ENCODE data around the gene ACTN4.

DNA sequence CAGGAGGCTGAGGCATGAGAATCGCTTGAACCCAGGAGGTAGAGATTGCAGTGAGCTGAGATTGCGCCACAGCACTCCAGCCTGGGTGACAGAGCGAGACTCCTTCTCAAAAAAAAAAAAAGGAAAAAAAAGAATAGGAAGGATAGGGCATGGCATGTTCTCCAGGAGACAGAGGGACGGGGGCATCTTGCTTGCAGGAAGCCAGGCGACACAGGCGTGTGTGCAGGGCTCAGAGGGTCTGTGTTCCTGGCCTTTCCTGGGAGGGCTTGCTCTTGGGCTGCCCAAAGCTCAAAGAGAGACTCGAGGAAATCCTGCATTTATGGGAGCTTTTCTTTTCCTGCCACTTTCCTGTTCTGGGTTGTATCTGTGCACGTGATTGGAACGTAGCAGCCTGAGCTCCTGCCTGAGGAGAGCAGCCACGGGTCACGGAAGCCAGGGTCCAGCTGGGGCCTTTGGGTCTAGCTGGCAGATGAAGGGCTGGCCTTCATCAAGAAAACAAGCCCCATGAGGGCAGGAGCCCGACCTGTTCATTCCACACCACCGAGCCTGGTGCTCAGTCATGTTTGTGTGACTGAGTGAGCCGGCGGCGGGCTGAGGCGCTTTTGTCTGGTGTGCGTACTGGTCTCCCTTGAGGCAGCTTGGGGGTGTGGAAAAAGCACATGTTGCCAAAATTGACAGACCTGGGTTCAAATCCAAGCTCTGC, 52.3 kb downstream of the ACTN4 start:
- TF ChIP-seq ZNF114 (CRISPR knock-in tag; IDR thresholded peaks at IDR 0.05) (no peak), EZH2 (IDR thresholded peaks at IDR 0.05; ENCODE audit: low read depth, unreplicated experiment) (no peak), POLR2AphosphoS5 (IDR thresholded peaks at IDR 0.05; ENCODE audit: low read depth) (no peak), EZH2phosphoT487 (IDR thresholded peaks at IDR 0.05; ENCODE audit: unreplicated experiment) (no peak), ZNF331 (CRISPR knock-in tag; IDR thresholded peaks at IDR 0.05; ENCODE audit: low read depth) (no peak), CREB1 (CRISPR knock-in tag; IDR thresholded peaks at IDR 0.05; ENCODE audit: low read depth) (no peak), NANOG (IDR thresholded peaks at IDR 0.05; ENCODE audit: borderline replicate concordance) (no peak)
- TF ChIP-seq, protein P1, sequence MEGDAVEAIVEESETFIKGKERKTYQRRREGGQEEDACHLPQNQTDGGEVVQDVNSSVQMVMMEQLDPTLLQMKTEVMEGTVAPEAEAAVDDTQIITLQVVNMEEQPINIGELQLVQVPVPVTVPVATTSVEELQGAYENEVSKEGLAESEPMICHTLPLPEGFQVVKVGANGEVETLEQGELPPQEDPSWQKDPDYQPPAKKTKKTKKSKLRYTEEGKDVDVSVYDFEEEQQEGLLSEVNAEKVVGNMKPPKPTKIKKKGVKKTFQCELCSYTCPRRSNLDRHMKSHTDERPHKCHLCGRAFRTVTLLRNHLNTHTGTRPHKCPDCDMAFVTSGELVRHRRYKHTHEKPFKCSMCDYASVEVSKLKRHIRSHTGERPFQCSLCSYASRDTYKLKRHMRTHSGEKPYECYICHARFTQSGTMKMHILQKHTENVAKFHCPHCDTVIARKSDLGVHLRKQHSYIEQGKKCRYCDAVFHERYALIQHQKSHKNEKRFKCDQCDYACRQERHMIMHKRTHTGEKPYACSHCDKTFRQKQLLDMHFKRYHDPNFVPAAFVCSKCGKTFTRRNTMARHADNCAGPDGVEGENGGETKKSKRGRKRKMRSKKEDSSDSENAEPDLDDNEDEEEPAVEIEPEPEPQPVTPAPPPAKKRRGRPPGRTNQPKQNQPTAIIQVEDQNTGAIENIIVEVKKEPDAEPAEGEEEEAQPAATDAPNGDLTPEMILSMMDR (conservative IDR thresholded peaks at IDR 0.05; ENCODE audit: low read depth in 2 of 2): no peak
- TF ChIP-seq, protein P2, sequence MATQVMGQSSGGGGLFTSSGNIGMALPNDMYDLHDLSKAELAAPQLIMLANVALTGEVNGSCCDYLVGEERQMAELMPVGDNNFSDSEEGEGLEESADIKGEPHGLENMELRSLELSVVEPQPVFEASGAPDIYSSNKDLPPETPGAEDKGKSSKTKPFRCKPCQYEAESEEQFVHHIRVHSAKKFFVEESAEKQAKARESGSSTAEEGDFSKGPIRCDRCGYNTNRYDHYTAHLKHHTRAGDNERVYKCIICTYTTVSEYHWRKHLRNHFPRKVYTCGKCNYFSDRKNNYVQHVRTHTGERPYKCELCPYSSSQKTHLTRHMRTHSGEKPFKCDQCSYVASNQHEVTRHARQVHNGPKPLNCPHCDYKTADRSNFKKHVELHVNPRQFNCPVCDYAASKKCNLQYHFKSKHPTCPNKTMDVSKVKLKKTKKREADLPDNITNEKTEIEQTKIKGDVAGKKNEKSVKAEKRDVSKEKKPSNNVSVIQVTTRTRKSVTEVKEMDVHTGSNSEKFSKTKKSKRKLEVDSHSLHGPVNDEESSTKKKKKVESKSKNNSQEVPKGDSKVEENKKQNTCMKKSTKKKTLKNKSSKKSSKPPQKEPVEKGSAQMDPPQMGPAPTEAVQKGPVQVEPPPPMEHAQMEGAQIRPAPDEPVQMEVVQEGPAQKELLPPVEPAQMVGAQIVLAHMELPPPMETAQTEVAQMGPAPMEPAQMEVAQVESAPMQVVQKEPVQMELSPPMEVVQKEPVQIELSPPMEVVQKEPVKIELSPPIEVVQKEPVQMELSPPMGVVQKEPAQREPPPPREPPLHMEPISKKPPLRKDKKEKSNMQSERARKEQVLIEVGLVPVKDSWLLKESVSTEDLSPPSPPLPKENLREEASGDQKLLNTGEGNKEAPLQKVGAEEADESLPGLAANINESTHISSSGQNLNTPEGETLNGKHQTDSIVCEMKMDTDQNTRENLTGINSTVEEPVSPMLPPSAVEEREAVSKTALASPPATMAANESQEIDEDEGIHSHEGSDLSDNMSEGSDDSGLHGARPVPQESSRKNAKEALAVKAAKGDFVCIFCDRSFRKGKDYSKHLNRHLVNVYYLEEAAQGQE (IDR thresholded peaks at IDR 0.05; ENCODE audit: unreplicated experiment): no peak
- TF ChIP-seq, protein P3, sequence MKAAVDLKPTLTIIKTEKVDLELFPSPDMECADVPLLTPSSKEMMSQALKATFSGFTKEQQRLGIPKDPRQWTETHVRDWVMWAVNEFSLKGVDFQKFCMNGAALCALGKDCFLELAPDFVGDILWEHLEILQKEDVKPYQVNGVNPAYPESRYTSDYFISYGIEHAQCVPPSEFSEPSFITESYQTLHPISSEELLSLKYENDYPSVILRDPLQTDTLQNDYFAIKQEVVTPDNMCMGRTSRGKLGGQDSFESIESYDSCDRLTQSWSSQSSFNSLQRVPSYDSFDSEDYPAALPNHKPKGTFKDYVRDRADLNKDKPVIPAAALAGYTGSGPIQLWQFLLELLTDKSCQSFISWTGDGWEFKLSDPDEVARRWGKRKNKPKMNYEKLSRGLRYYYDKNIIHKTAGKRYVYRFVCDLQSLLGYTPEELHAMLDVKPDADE (IDR thresholded peaks at IDR 0.05): no peak
- TF ChIP-seq, protein P4, sequence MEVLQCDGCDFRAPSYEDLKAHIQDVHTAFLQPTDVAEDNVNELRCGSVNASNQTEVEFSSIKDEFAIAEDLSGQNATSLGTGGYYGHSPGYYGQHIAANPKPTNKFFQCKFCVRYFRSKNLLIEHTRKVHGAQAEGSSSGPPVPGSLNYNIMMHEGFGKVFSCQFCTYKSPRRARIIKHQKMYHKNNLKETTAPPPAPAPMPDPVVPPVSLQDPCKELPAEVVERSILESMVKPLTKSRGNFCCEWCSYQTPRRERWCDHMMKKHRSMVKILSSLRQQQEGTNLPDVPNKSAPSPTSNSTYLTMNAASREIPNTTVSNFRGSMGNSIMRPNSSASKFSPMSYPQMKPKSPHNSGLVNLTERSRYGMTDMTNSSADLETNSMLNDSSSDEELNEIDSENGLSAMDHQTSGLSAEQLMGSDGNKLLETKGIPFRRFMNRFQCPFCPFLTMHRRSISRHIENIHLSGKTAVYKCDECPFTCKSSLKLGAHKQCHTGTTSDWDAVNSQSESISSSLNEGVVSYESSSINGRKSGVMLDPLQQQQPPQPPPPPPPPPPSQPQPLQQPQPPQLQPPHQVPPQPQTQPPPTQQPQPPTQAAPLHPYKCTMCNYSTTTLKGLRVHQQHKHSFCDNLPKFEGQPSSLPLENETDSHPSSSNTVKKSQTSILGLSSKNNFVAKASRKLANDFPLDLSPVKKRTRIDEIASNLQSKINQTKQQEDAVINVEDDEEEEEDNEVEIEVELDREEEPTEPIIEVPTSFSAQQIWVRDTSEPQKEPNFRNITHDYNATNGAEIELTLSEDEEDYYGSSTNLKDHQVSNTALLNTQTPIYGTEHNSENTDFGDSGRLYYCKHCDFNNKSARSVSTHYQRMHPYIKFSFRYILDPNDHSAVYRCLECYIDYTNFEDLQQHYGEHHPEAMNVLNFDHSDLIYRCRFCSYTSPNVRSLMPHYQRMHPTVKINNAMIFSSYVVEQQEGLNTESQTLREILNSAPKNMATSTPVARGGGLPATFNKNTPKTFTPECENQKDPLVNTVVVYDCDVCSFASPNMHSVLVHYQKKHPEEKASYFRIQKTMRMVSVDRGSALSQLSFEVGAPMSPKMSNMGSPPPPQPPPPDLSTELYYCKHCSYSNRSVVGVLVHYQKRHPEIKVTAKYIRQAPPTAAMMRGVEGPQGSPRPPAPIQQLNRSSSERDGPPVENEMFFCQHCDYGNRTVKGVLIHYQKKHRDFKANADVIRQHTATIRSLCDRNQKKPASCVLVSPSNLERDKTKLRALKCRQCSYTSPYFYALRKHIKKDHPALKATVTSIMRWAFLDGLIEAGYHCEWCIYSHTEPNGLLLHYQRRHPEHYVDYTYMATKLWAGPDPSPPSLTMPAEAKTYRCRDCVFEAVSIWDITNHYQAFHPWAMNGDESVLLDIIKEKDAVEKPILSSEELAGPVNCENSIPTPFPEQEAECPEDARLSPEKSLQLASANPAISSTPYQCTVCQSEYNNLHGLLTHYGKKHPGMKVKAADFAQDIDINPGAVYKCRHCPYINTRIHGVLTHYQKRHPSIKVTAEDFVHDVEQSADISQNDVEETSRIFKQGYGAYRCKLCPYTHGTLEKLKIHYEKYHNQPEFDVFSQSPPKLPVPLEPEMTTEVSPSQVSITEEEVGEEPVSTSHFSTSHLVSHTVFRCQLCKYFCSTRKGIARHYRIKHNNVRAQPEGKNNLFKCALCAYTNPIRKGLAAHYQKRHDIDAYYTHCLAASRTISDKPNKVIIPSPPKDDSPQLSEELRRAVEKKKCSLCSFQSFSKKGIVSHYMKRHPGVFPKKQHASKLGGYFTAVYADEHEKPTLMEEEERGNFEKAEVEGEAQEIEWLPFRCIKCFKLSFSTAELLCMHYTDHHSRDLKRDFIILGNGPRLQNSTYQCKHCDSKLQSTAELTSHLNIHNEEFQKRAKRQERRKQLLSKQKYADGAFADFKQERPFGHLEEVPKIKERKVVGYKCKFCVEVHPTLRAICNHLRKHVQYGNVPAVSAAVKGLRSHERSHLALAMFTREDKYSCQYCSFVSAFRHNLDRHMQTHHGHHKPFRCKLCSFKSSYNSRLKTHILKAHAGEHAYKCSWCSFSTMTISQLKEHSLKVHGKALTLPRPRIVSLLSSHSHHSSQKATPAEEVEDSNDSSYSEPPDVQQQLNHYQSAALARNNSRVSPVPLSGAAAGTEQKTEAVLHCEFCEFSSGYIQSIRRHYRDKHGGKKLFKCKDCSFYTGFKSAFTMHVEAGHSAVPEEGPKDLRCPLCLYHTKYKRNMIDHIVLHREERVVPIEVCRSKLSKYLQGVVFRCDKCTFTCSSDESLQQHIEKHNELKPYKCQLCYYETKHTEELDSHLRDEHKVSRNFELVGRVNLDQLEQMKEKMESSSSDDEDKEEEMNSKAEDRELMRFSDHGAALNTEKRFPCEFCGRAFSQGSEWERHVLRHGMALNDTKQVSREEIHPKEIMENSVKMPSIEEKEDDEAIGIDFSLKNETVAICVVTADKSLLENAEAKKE (CRISPR knock-in tag; IDR thresholded peaks at IDR 0.05): no peak

Measured in GM23338 (cell line).